ENCODE data around the gene RELA. TPM values are rescaled to one million over a fixed set of nuclear protein-coding genes. Genes with fewer than 3 reads are reported as not detected.

RELA gene
- total and polyA plus RNA-seq, 10 of the 15 experiments (the other 5 are each of a cell fraction or from before 2014, with no cell fraction given) = 5.1 to 56.4 (median 34.2) TPM

- TF ChIP-seq KLF5 (IDR thresholded peaks at IDR 0.05; ENCODE audit: partially characterized antibody) (peak; percentile 24), LARP7 (IDR thresholded peaks at IDR 0.05) (peak; percentile 79), FOS (IDR thresholded peaks at IDR 0.05; ENCODE audit: borderline replicate concordance, extremely low read depth, insufficient read length) (no peak), ZNF622 (IDR thresholded peaks at IDR 0.05) (no peak), CTCF (IDR thresholded peaks at IDR 0.05 in 2 of 3, conservative IDR thresholded peaks at IDR 0.05 in 1 of 3; ENCODE audit: control insufficient read depth in 2 of 3, extremely low read depth in 1 of 3, insufficient read depth in 1 of 3, low read depth in 3 of 3, low read length in 3 of 3) (peak in 2 of 3 experiments; percentile 31 to 43; a peak in 4 of 6 replicates), RBBP5 (conservative IDR thresholded peaks at IDR 0.05) (no peak), SMARCA5 (IDR thresholded peaks at IDR 0.05) (peak; percentile 44; the same call in 1 of the 2 replicates), POU2F2 (IDR thresholded peaks at IDR 0.05; ENCODE audit: borderline replicate concordance, low read depth, low read length) (0 out of 3 replicates have a peak, but pooled peaks have one; percentile 7), SP1 (IDR thresholded peaks at IDR 0.05; ENCODE audit: low read depth, low read length) (peak; percentile 23), MLLT1 (IDR thresholded peaks at IDR 0.05) (peak; percentile 43; the same call in 1 of the 2 replicates), ZSCAN29 (IDR thresholded peaks at IDR 0.05) (0 out of 2 replicates have a peak, but pooled peaks have one; percentile 4), RUNX3 (IDR thresholded peaks at IDR 0.05; ENCODE audit: low read length) (0 out of 2 replicates have a peak, but pooled peaks have one; percentile 3), JUND (IDR thresholded peaks at IDR 0.05; ENCODE audit: low read depth, low read length) (no peak), SIN3A (IDR thresholded peaks at IDR 0.05; ENCODE audit: low read depth, low read length) (0 out of 2 replicates have a peak, but pooled peaks have one; percentile 48), IKZF2 (IDR thresholded peaks at IDR 0.05) (no peak), ZBED1 (IDR thresholded peaks at IDR 0.05; ENCODE audit: borderline replicate concordance) (no peak), NR2F1 (conservative IDR thresholded peaks at IDR 0.05) (no peak), TCF3 (IDR thresholded peaks at IDR 0.05; ENCODE audit: borderline replicate concordance, insufficient read depth, low read depth, low read length) (0 out of 2 replicates have a peak, but pooled peaks have one; percentile 4), CHD2 (IDR thresholded peaks at IDR 0.05; ENCODE audit: borderline replicate concordance, low read depth, low read length) (no peak), POLR2AphosphoS2 (IDR thresholded peaks at IDR 0.05; ENCODE audit: low read depth, low read length) (peak; percentile 88), MTA3 (IDR thresholded peaks at IDR 0.05; ENCODE audit: borderline replicate concordance, low read length) (peak; percentile 40; the same call in 1 of the 2 replicates), CREB1 (IDR thresholded peaks at IDR 0.05; ENCODE audit: low read depth) (peak; percentile 8; the same call in 1 of the 2 replicates), ZNF207 (IDR thresholded peaks at IDR 0.05; ENCODE audit: borderline replicate concordance) (peak; percentile 90)
- TF ChIP-seq, protein P1, sequence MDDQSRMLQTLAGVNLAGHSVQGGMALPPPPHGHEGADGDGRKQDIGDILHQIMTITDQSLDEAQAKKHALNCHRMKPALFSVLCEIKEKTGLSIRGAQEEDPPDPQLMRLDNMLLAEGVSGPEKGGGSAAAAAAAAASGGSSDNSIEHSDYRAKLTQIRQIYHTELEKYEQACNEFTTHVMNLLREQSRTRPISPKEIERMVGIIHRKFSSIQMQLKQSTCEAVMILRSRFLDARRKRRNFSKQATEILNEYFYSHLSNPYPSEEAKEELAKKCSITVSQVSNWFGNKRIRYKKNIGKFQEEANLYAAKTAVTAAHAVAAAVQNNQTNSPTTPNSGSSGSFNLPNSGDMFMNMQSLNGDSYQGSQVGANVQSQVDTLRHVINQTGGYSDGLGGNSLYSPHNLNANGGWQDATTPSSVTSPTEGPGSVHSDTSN (IDR thresholded peaks at IDR 0.05; ENCODE audit: insufficient replicate concordance, low read depth, low read length) = no peak
- TF ChIP-seq, protein P2, sequence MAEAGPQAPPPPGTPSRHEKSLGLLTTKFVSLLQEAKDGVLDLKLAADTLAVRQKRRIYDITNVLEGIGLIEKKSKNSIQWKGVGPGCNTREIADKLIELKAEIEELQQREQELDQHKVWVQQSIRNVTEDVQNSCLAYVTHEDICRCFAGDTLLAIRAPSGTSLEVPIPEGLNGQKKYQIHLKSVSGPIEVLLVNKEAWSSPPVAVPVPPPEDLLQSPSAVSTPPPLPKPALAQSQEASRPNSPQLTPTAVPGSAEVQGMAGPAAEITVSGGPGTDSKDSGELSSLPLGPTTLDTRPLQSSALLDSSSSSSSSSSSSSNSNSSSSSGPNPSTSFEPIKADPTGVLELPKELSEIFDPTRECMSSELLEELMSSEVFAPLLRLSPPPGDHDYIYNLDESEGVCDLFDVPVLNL (IDR thresholded peaks at IDR 0.05; ENCODE audit: low read depth, low read length) = peak; percentile 34; the same call in 1 of the 2 replicates
Measured at GRCh38 chr11:65637794-65638419, 24.8 kb downstream of the RELA start, which contains the start of gene SIPA1 (continued).
